Epithelial cell of esophagus (primary cell): ENCODE data around the gene RHOF.
"Not testable (repeated sequence)": the region's sequence is repeated elsewhere in the genome, so short reads cannot be mapped to it uniquely, and the experiment has no call there.

Experiments
- DNase-seq: peaks from one replicate; pipeline ENCODE4 v3.0.0; 2010; ENCODE audit warnings: low read depth
- H3K4me3 ChIP-seq: 2 replicates; pipeline ENCODE4 v1.5.1; 2011; ENCODE audit warnings: mild to moderate bottlenecking, low read length, control low read depth
- CTCF ChIP-seq: IDR thresholded peaks from 2 replicates; pipeline ENCODE4 v1.5.1; 2011; ENCODE audit warnings: low read depth, mild to moderate bottlenecking, low read length, control low read depth, inconsistent platforms; ENCODE audit not compliant: insufficient read depth; ENCODE audit errors: missing control alignments

The RHOF gene

GRCh38 chr12:121791671-121792551 lies 1.6 kb downstream of the RHOF start:
- no peak for DNase-seq
- no peak for TF ChIP-seq CTCF
- H3K4me3 ChIP-seq = no peak overlapping the region

GRCh38 chr12:121790785-121791184 lies 2.7 kb downstream of the RHOF start:
- not testable (repeated sequence) for H3K4me3 ChIP-seq, DNase-seq

- no peak for TF ChIP-seq CTCF
- no peak overlapping the region for H3K4me3 ChIP-seq
- DNase-seq = no peak
Observed at GRCh38 chr12:121789800-121790728, 3.4 kb downstream of the RHOF start.

GRCh38 chr12:121789233-121789781 lies 4.2 kb downstream of the RHOF start:
- no peak for TF ChIP-seq CTCF
- DNase-seq = no peak
- no peak overlapping the region for H3K4me3 ChIP-seq

- DNase-seq = peak; percentile 39
- no peak for TF ChIP-seq CTCF
- H3K4me3 ChIP-seq = no peak overlapping the region
Observed at GRCh38 chr12:121788176-121788818, 5.2 kb downstream of the RHOF start.

- DNase-seq = no peak
- H3K4me3 ChIP-seq = no peak overlapping the region
- TF ChIP-seq CTCF = no peak
Observed at GRCh38 chr12:121787063-121788025, 6.1 kb downstream of the RHOF start.
